Liver (tissue), 9 donors: ENCODE measurements around the gene LMOD3. TPM values are rescaled to one million over a fixed set of nuclear protein-coding genes. Genes with fewer than 3 reads are reported as not detected.
A peak's percentile ranks its signal among the peaks of the same experiment; 100 is the strongest.

Experiments
- DNase-seq: peaks from one replicate; pipeline ENCODE4 v3.0.0-alpha.2; 2017; ENCODE audit warnings: low spot score
- H3K27ac ChIP-seq, 2 donors: one replicate each; pipeline ENCODE4 v1.7.0; 2013; ENCODE audit warnings: inconsistent platforms in 2 of 2, low read length in 2 of 2, control low read depth in 1 of 2, low read depth in 1 of 2, mild to moderate bottlenecking in 1 of 2
- H3K27me3 ChIP-seq, 4 donors: one replicate each; pipeline versions ENCODE4 v1.6.1 to v1.7.0; 2013; ENCODE audit warnings: low read length in 3 of 4, inconsistent platforms in 1 of 4, mild to moderate bottlenecking in 1 of 4, moderate library complexity in 1 of 4; ENCODE audit not compliant: control insufficient read depth in 4 of 4, insufficient read depth in 4 of 4
- H3K36me3 ChIP-seq, 4 donors: one replicate each; pipeline versions ENCODE4 v1.6.1 to v1.7.0; 2013; ENCODE audit warnings: low read length in 3 of 4, mild to moderate bottlenecking in 3 of 4, low read depth in 1 of 4, moderate library complexity in 1 of 4; ENCODE audit not compliant: control insufficient read depth in 4 of 4, insufficient read depth in 3 of 4
- H3K4me1 ChIP-seq, 4 donors: one replicate each; pipeline versions ENCODE4 v1.6.1 to v1.7.0; 2013; ENCODE audit warnings: low read length in 3 of 4, mild to moderate bottlenecking in 3 of 4, moderate library complexity in 1 of 4; ENCODE audit not compliant: control insufficient read depth in 4 of 4, insufficient read depth in 4 of 4
- H3K4me3 ChIP-seq, 3 donors: one replicate each; pipeline versions ENCODE4 v1.6.1 to v1.7.0; 2013; ENCODE audit warnings: low read length in 3 of 3, control low read depth in 1 of 3, low read depth in 1 of 3, mild to moderate bottlenecking in 1 of 3
- H3K9ac ChIP-seq, 2 donors: one replicate each; pipeline ENCODE4 v1.7.0; 2013; ENCODE audit warnings: low read length in 2 of 2, mild to moderate bottlenecking in 2 of 2, moderate library complexity in 2 of 2, control low read depth in 1 of 2, low read depth in 1 of 2
- H3K9me3 ChIP-seq, 4 donors: one replicate each; pipeline versions ENCODE4 v1.6.1 to v1.7.0; 2013; ENCODE audit warnings: low read length in 3 of 4; ENCODE audit not compliant: control insufficient read depth in 4 of 4
- ATF3 ChIP-seq: IDR thresholded peaks from 2 replicates; pipeline ENCODE4 v1.6.1; 2016; ENCODE audit warnings: antibody characterized with exemption
- CTCF ChIP-seq: fragments of 150-350 bp; IDR thresholded peaks from 2 replicates; pipeline ENCODE4 v1.5.1; 2017; ENCODE audit warnings: improper control_type of control experiment, low read depth, low read length; ENCODE audit not compliant: missing input control
- EGR1 ChIP-seq, 2 donors: IDR thresholded peaks; 2 replicates each; pipeline ENCODE4 v1.6.1; 2016 to 2018; ENCODE audit warnings: antibody characterized with exemption in 2 of 2, low read depth in 2 of 2
- FOXA1 ChIP-seq: IDR thresholded peaks from 2 replicates; pipeline ENCODE4 v1.6.1; 2016; ENCODE audit warnings: antibody characterized with exemption
- GABPA ChIP-seq, 2 donors: IDR thresholded peaks in 1 of 2; conservative IDR thresholded peaks in 1 of 2; 2 replicates each; pipeline ENCODE4 v1.6.1; 2016; ENCODE audit warnings: antibody characterized with exemption in 2 of 2, mild to moderate bottlenecking in 1 of 2, moderate library complexity in 1 of 2
- HNF4A ChIP-seq, 2 donors: conservative IDR thresholded peaks; 2 replicates each; pipeline ENCODE4 v1.6.1; 2016; ENCODE audit warnings: antibody characterized with exemption in 2 of 2, mild to moderate bottlenecking in 2 of 2
- JUND ChIP-seq, 2 donors: IDR thresholded peaks; 2 replicates each; pipeline ENCODE4 v1.6.1; 2016; ENCODE audit warnings: antibody characterized with exemption in 2 of 2
- MAX ChIP-seq: IDR thresholded peaks from 2 replicates; pipeline ENCODE4 v1.6.1; 2016; ENCODE audit warnings: antibody characterized with exemption
- RAD21 ChIP-seq, 2 donors: IDR thresholded peaks; 2 replicates each; pipeline ENCODE4 v1.6.1; 2016; ENCODE audit warnings: antibody characterized with exemption in 2 of 2, mild to moderate bottlenecking in 2 of 2
- REST ChIP-seq: IDR thresholded peaks from 2 replicates; pipeline ENCODE4 v1.6.1; 2016; ENCODE audit warnings: antibody characterized with exemption, mild to moderate bottlenecking
- RXRA ChIP-seq, 2 donors: IDR thresholded peaks; 2 replicates each; pipeline ENCODE4 v1.6.1; 2017 to 2018; ENCODE audit warnings: antibody characterized with exemption in 2 of 2, mild to moderate bottlenecking in 1 of 2
- SP1 ChIP-seq: IDR thresholded peaks from 2 replicates; pipeline ENCODE4 v1.6.1; 2018; ENCODE audit warnings: antibody characterized with exemption, mild to moderate bottlenecking
- TAF1 ChIP-seq: conservative IDR thresholded peaks from 2 replicates; pipeline ENCODE4 v1.6.1; 2016; ENCODE audit warnings: antibody characterized with exemption, mild to moderate bottlenecking
- YY1 ChIP-seq: IDR thresholded peaks from 2 replicates; pipeline ENCODE4 v1.6.1; 2016; ENCODE audit warnings: antibody characterized with exemption, mild to moderate bottlenecking
- ZBTB33 ChIP-seq: IDR thresholded peaks from 2 replicates; pipeline ENCODE4 v1.6.1; 2016; ENCODE audit warnings: antibody characterized with exemption
- WGBS: extraction: QIAGEN DNeasy Blood & Tissue Kit; methylation state at CpG from one replicate; pipeline ENCODE4 v1.1.7; 2013; 5-methylcytosine and 5-hydroxymethylcytosine counted together
- polyA plus RNA-seq, 2 donors: library from polyadenylated mRNA; stranded (reverse) in 1 of 2; unstranded in 1 of 2; fragments of 200-250 nt in 1 of 2; fragments of >200 nt in 1 of 2; fragmentation: Nextera tagmentation in 1 of 2; extraction: Ambion mirVana in 1 of 2; gene quantifications; one replicate each; pipeline versions ENCODE4 v1.2.1 to v1.2.3, GENCODE V29; 2013 to 2015
- total RNA-seq, 2 donors: library from RNA; depleted of rRNA; stranded (reverse); fragments of >200 nt; gene quantifications; one replicate each; pipeline ENCODE4 v1.2.3, GENCODE V29; 2014
- donor health status: healthy.
- donor health status: healthy.
- donor health status: healthy.
- donor health status: healthy.
- donor health status: healthy.

Gene LMOD3
- total and polyA plus RNA-seq, 4 donors = 0.02 to 0.04 TPM; not detected in 2

GRCh38 chr3:69084326-69085167 lies 37.8 kb downstream of the LMOD3 start, which contains the start of gene ARL6IP5:
Gene ARL6IP5 (plus strand): TSS chr3:69084937. CDS start chr3:69085048, 111 bp downstream.
- Histone ChIP-seq H3K9me3 (no peaks in the 10 kb centered on the region), H3K27me3 (no peaks in the 10 kb centered on the region), H3K4me1 (peaks cover 8 to 24% (median 16%) of the 10 kb centered on the region in 4 donors), H3K27ac (peak within 1 kb of the TSS; percentile 85 to 94), H3K9ac (peak within 1 kb of the TSS; percentile 43 to 91), H3K36me3 (no peaks in the 10 kb centered on the region), H3K4me3 (peak within 1 kb of the TSS; percentile 83 to 98 (median 97))
- peak; percentile 91 for DNase-seq
- TF ChIP-seq MAX (peak; percentile 14), TAF1 (peak; percentile 45), CTCF (no peak), ATF3 (no peak), SP1 (peak; percentile 63), REST (peak; percentile 39), JUND (IDR thresholded peaks at IDR 0.05) (peak in 1 of 2 donors; percentile 40), YY1 (peak; percentile 95), EGR1 (IDR thresholded peaks at IDR 0.05; ENCODE audit: low read depth in 2 of 2) (no peak), HNF4A (conservative IDR thresholded peaks at IDR 0.05) (peak; percentile 24 to 25), FOXA1 (peak; percentile 7), GABPA (IDR thresholded peaks at IDR 0.05 in 1 of 2, conservative IDR thresholded peaks at IDR 0.05 in 1 of 2) (no peak), RAD21 (IDR thresholded peaks at IDR 0.05) (peak in 1 of 2 donors; percentile 48), RXRA (IDR thresholded peaks at IDR 0.05) (peak in 1 of 2 donors; percentile 29), ZBTB33 (no peak)
- 3% methylated on average over 32 of the region's 32 CpGs for WGBS
